ENCODE measurements around the gene FAM240B. TPM values are rescaled to one million over a fixed set of nuclear protein-coding genes. Genes with fewer than 3 reads are reported as not detected.

The FAM240B gene
- total RNA-seq, 2 donors from 2014 or later = not detected

- H3K36me3 Mint-ChIP-seq (ENCODE audit: insufficient read depth in 2 of 2) = no peaks in the 10 kb centered on the region
- ATAC-seq (replicated peaks in 1 of 2) (no peak), DNase-seq (no peak)
- peaks cover 20% of the 10 kb centered on the region for H3K4me1 Mint-ChIP-seq (ENCODE audit: low read depth)
- H3K4me3 Mint-ChIP-seq = no peak overlapping the region
- no peaks in the 10 kb centered on the region for H3K9me3 Mint-ChIP-seq
- H3K27ac Mint-ChIP-seq = no peak overlapping the region
- no peaks in the 10 kb centered on the region for H3K27me3 Mint-ChIP-seq (ENCODE audit: low read depth)
Measured at GRCh38 chr9:38673399-38674193, 46.3 kb downstream of the FAM240B start.

GRCh38 chr9:38671748-38672147, 48.2 kb downstream of the FAM240B start:
- Mint-ChIP-seq H3K27me3 (ENCODE audit: low read depth) (peaks cover 9% of the 10 kb centered on the region), H3K9me3 (no peaks in the 10 kb centered on the region), H3K27ac (no peak overlapping the region), H3K36me3 (ENCODE audit: insufficient read depth in 2 of 2) (no peaks in the 10 kb centered on the region), H3K4me3 (no peak overlapping the region), H3K4me1 (ENCODE audit: low read depth) (peaks cover 20% of the 10 kb centered on the region)
- no peak for ATAC-seq (replicated peaks in 1 of 2)
- no peak for DNase-seq

- Mint-ChIP-seq H3K27me3 (ENCODE audit: low read depth) (peaks cover 9% of the 10 kb centered on the region), H3K4me1 (ENCODE audit: low read depth) (peaks cover 20% of the 10 kb centered on the region)
Measured at GRCh38 chr9:38671372-38671731, 48.6 kb downstream of the FAM240B start.

GRCh38 chr9:38670542-38671371, 49.2 kb downstream of the FAM240B start:
- DNase-seq = no peak
- no peak for ATAC-seq (replicated peaks in 1 of 2)
- Mint-ChIP-seq H3K27me3 (ENCODE audit: low read depth) (peaks cover 9% of the 10 kb centered on the region), H3K4me1 (ENCODE audit: low read depth) (peaks cover 20% of the 10 kb centered on the region), H3K27ac (no peak overlapping the region), H3K36me3 (ENCODE audit: insufficient read depth in 2 of 2) (no peaks in the 10 kb centered on the region), H3K4me3 (no peak overlapping the region), H3K9me3 (no peaks in the 10 kb centered on the region)

More at GRCh38 chr9:38671372-38671731, 48.6 kb downstream of the FAM240B start:
- no peak overlapping the region for H3K4me3 Mint-ChIP-seq
- H3K27ac Mint-ChIP-seq = no peak overlapping the region
- ATAC-seq (replicated peaks in 1 of 2) (no peak), DNase-seq (no peak)
- H3K9me3 Mint-ChIP-seq = no peaks in the 10 kb centered on the region
- H3K36me3 Mint-ChIP-seq (ENCODE audit: insufficient read depth in 2 of 2) = no peaks in the 10 kb centered on the region

- no peak overlapping the region for H3K27ac Mint-ChIP-seq
- ATAC-seq (replicated peaks in 1 of 2) (no peak), DNase-seq (no peak)
- peaks cover 20% of the 10 kb centered on the region for H3K4me1 Mint-ChIP-seq (ENCODE audit: low read depth)
- no peaks in the 10 kb centered on the region for H3K36me3 Mint-ChIP-seq (ENCODE audit: insufficient read depth in 2 of 2)
- no peak overlapping the region for H3K4me3 Mint-ChIP-seq
- H3K27me3 Mint-ChIP-seq (ENCODE audit: low read depth) = peaks cover 9% of the 10 kb centered on the region
- no peaks in the 10 kb centered on the region for H3K9me3 Mint-ChIP-seq
Measured at GRCh38 chr9:38668791-38669466, 51.0 kb downstream of the FAM240B start.

- Mint-ChIP-seq H3K4me3 (no peak overlapping the region), H3K27ac (no peak overlapping the region), H3K36me3 (ENCODE audit: insufficient read depth in 2 of 2) (no peaks in the 10 kb centered on the region), H3K27me3 (ENCODE audit: low read depth) (peaks cover 24% of the 10 kb centered on the region), H3K4me1 (ENCODE audit: low read depth) (no peaks in the 10 kb centered on the region), H3K9me3 (no peaks in the 10 kb centered on the region)
- DNase-seq (no peak), ATAC-seq (replicated peaks in 1 of 2) (no peak)
Measured at GRCh38 chr9:38662763-38663593, 57.0 kb downstream of the FAM240B start.

- Mint-ChIP-seq H3K27ac (no peak overlapping the region), H3K4me3 (no peak overlapping the region), H3K4me1 (ENCODE audit: low read depth) (no peaks in the 10 kb centered on the region), H3K36me3 (ENCODE audit: insufficient read depth in 2 of 2) (no peaks in the 10 kb centered on the region), H3K9me3 (no peaks in the 10 kb centered on the region), H3K27me3 (ENCODE audit: low read depth) (peaks cover 31% of the 10 kb centered on the region)
- ATAC-seq (replicated peaks in 1 of 2) = no peak
- DNase-seq = no peak
Measured at GRCh38 chr9:38659538-38659937, 60.4 kb downstream of the FAM240B start.

GRCh38 chr9:38656896-38657295, 63.0 kb downstream of the FAM240B start:
- peaks cover 25% of the 10 kb centered on the region for H3K27me3 Mint-ChIP-seq (ENCODE audit: low read depth)
- DNase-seq (no peak), ATAC-seq (replicated peaks in 1 of 2) (no peak)
- H3K4me1 Mint-ChIP-seq (ENCODE audit: low read depth) = no peaks in the 10 kb centered on the region
- no peaks in the 10 kb centered on the region for H3K9me3 Mint-ChIP-seq
- H3K36me3 Mint-ChIP-seq (ENCODE audit: insufficient read depth in 2 of 2) = no peaks in the 10 kb centered on the region
- H3K4me3 Mint-ChIP-seq = no peak overlapping the region
- no peak overlapping the region for H3K27ac Mint-ChIP-seq

- no peak overlapping the region for H3K4me3 Mint-ChIP-seq
- DNase-seq (no peak), ATAC-seq (replicated peaks in 1 of 2) (no peak)
- no peak overlapping the region for H3K27ac Mint-ChIP-seq
- peaks cover 12% of the 10 kb centered on the region for H3K27me3 Mint-ChIP-seq (ENCODE audit: low read depth)
- no peaks in the 10 kb centered on the region for H3K36me3 Mint-ChIP-seq (ENCODE audit: insufficient read depth in 2 of 2)
- H3K4me1 Mint-ChIP-seq (ENCODE audit: low read depth) = no peaks in the 10 kb centered on the region
- H3K9me3 Mint-ChIP-seq = no peaks in the 10 kb centered on the region
Measured at GRCh38 chr9:38652486-38652885, 67.4 kb downstream of the FAM240B start.

GRCh38 chr9:38652044-38652443, 67.9 kb downstream of the FAM240B start:
- Mint-ChIP-seq H3K4me3 (no peak overlapping the region), H3K9me3 (no peaks in the 10 kb centered on the region), H3K27ac (no peak overlapping the region), H3K27me3 (ENCODE audit: low read depth) (peaks cover 12% of the 10 kb centered on the region), H3K4me1 (ENCODE audit: low read depth) (no peaks in the 10 kb centered on the region), H3K36me3 (ENCODE audit: insufficient read depth in 2 of 2) (no peaks in the 10 kb centered on the region)
- ATAC-seq (replicated peaks in 1 of 2) (no peak), DNase-seq (no peak)

- peak in 1 of 2 donors; percentile 8 for DNase-seq
- Mint-ChIP-seq H3K27me3 (ENCODE audit: low read depth) (peaks cover 11% of the 10 kb centered on the region), H3K36me3 (ENCODE audit: insufficient read depth in 2 of 2) (no peaks in the 10 kb centered on the region), H3K27ac (no peak overlapping the region), H3K4me3 (no peak overlapping the region), H3K9me3 (no peaks in the 10 kb centered on the region), H3K4me1 (ENCODE audit: low read depth) (no peaks in the 10 kb centered on the region)
- ATAC-seq (replicated peaks in 1 of 2) = peak in 1 of 2 donors; percentile 89
Measured at GRCh38 chr9:38651400-38652042, 68.4 kb downstream of the FAM240B start.

- H3K4me3 Mint-ChIP-seq = no peak overlapping the region
- H3K4me1 Mint-ChIP-seq (ENCODE audit: low read depth) = no peaks in the 10 kb centered on the region
- no peaks in the 10 kb centered on the region for H3K9me3 Mint-ChIP-seq
- ATAC-seq (replicated peaks in 1 of 2) (no peak), DNase-seq (no peak)
- peaks cover 1% of the 10 kb centered on the region for H3K27me3 Mint-ChIP-seq (ENCODE audit: low read depth)
- no peak overlapping the region for H3K27ac Mint-ChIP-seq
- H3K36me3 Mint-ChIP-seq (ENCODE audit: insufficient read depth in 2 of 2) = no peaks in the 10 kb centered on the region
Measured at GRCh38 chr9:38650564-38650963, 69.4 kb downstream of the FAM240B start.
